ENCODE data around the gene CAMK2D. TPM values are rescaled to one million over a fixed set of nuclear protein-coding genes. Genes with fewer than 3 reads are reported as not detected.

CAMK2D gene
- total RNA-seq, 1 donor from 2014 or later = 64.8 TPM

DNA sequence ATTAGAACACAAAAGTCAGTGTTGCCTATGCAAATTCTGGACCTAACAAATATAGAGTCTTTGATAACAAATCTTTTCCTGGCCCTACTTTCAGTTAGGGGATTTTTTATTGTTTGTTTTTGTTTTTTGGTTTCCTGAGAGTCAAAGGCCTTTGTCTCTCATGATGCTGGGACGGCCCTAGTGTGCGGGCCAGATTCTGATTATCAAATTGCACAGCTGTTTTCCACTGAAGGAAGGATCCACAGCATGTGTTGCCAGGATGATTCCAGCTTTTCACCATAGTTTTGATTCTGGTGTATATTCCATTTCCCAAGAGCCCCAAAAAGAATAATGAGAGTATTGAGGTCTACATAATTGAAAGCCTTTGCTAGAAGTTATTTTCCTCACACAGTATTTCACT lies 248.2 kb downstream of the CAMK2D start:
- DNase-seq = peak; percentile 2

DNA sequence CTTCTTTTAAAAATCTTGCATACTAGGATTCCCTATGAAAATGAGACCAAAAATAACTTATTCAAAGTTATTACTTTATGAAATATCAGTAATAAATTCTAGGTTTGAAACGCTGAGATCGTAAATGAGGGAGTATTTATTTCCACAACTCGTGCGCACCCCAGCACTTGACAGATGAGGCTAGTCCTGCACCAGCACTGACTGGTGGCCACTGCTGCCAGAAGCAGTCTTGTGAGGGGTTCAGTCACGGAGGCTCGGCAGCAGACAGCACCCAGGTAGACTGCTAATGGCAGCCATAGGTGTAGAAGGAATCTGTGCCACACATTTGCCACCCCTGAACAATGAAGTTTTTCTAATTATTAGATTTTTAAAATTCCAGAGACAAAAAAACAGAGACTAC lies 248.7 kb downstream of the CAMK2D start:
- DNase-seq = no peak

DNA sequence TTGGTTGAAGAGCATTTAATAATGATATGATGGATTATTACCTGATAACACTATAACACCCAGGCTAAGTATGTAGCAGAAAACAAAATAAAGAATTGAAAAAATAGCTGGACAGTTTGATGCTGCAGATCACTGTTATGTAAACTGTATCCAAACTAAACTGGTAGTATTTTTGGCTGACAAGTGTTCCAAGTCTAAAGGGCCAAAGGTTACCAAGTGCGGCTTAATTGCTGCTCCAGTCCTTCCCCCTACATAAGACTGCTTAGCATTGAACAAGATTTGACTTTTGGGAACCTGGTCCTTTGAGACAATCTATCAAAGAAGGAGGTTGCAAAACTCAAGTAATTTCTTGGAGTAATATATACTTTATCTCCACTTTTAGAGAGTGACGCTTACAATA lies 249.6 kb downstream of the CAMK2D start:
- DNase-seq = no peak

- no peak for DNase-seq
Measured at GRCh38 chr4:113509851-113510250, 251.7 kb downstream of the CAMK2D start.

DNA sequence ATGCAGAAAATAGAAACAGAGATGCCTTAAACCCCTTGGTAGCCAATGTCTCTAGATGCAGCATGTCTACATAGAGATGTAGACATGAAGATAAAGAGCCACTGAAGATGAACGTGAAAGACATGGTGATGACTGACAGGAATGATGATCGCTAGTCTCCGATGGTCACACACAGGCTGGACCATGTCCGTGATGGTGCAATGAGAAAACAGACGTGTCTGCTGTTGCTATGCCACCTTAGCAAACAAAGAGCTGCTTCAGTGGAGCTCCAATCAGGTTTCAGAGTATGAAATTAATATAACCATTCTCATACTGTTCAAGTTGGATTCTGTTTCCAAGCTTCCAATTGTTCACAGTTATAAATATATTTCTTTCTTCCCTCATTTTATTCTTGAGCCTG lies 256.5 kb downstream of the CAMK2D start:
- DNase-seq = no peak

GRCh38 chr4:113504422-113504821 lies 257.1 kb downstream of the CAMK2D start:
- no peak for DNase-seq

DNA sequence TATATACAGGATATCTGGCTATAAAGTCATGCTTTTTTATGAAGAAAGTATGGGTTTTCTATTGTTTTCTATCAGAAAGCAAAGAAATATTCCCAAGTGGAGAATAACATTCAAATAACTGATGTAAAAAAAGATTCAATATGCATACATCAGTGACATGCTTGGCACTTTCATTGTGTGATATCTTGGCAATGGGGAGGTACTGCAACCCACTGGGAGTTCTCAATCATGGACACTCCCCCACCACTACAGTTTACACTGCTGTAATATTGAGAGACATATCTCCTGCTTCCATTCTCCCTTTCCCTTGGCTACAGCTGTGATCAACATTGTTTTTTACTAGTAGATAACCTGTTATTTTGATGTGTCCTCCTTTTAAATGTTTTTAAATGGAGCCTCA lies 257.8 kb downstream of the CAMK2D start:
- no peak for DNase-seq

DNA sequence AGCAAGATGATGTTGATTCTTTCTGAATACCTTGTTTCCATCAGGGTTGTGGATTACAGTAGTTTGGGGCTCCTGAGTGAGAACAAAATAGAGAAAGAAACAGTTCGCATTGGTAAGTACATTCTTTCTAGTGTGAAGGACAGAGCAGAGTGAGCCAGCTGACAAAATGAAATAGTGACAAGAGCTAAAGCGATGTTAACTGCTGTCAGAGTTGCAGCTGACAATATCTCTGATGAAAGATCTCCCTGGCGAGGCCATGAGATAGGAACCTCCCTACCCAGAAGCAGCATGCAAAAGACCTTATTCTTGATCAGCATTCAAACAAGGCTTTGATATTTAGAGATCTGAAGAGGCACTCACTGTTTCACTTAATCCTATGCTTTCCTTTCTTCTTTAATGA lies 258.6 kb downstream of the CAMK2D start:
- no peak for DNase-seq

- no peak for DNase-seq
Measured at GRCh38 chr4:113502476-113502875, 259.1 kb downstream of the CAMK2D start.

GRCh38 chr4:113500424-113500823 lies 261.1 kb downstream of the CAMK2D start:
- DNase-seq = no peak

DNA sequence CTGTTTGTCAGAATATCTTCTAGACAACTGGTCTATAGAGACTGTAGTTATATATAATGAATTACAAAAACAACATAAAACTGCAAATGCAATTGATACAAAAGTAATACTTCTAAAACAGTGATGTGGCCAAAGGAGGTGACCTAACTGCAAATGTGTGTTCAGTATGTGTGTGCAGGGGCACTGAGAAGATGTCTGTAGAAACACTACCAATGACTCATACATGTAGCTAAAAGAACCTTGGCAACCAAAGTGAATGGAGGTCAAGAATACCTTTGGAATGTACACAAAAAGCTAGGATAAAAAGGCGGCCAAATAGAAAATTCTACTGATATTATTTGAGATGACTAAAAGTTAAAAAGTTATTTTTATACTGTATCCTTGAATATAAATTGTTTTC lies 261.8 kb downstream of the CAMK2D start:
- DNase-seq = peak; percentile 1

DNA sequence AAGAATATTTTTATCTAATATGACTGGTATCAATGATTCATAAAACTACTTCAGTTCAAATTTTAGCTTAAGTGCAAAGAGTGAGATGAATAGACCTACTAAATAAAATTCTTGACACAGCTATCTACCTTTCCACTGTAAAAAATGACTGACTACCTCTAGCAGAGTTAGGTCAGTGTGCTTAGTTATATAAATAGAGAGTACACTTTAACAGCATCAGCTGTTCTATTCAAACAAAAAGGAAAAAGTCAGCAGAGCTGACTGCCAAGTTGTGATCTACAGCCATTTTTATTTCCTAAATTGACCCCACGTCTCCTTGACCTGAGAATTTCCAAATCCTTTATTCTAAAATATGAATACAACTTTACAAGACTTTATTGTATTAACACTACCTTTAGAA lies 262.4 kb downstream of the CAMK2D start:
- no peak for DNase-seq

DNA sequence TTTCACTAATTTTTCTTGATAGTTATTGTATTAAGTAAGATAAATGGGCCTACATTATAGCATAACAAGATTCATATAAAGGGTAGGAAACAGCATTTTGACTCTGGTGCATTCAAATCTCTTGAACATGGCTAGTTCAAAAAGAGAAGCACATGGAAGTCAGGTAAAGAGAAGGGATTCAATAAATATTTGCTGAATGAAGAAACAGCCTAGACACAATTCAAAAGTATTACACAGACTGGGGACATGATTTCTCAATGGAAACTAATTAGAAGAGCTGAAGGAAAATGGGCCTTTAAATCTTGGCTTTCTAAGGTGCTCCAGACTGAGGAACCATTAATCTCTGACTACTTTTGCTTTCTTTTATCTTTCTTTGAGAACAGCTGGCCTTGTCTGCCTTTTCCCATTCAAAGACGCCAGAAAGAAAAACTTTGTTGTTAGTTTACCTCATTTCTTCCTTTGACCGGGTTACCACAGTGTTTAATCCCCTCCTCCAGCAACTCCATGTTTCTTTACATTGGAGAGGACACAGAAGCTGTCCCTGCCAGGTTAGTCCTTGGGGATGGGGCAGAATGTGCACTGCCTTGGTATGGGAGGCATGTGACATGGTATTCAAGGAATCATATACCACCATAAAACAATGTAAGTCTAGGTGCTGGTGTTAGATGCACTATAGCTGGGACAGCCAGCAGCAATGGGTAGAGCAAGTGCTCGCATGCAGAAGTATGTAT lies 264.2 kb downstream of the CAMK2D start:
- DNase-seq = no peak

DNA sequence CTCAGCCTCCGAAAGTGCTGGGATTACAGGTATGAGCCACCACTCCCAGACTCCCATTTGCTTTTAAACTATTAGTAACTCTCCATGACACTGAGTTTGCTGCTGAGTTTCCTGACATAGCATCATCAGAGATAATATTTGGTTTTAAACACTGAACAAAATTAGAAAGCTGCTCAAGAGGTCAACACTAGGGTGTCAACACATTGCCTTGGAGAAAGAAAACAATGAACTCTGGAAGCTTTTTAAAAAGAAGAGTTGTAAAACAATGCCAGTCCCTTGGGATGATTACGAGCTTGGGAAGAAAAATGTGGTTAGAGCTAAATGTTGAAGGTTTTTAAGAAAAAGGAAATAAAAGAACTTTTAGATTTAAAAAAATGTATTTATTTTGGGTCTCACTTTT lies 264.8 kb downstream of the CAMK2D start:
- no peak for DNase-seq

DNA sequence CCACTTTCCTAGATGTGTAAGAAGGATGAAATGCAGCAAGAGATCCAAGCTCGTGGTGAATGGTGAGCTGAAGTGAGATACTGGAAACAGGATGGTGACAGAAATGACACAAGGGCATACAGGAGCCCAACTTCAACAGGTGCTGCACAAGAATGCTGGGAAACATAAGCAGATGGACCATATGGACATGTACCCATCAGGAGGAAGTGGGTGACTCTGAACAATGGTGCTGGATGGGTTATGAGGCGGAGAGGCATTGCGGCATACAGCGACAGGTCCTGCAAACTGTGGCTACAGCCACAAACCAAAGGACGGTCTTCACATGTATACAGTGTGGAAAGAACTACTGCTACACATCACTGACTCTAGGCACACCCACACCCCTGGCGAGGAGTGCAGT lies 265.7 kb downstream of the CAMK2D start:
- DNase-seq = no peak

DNA sequence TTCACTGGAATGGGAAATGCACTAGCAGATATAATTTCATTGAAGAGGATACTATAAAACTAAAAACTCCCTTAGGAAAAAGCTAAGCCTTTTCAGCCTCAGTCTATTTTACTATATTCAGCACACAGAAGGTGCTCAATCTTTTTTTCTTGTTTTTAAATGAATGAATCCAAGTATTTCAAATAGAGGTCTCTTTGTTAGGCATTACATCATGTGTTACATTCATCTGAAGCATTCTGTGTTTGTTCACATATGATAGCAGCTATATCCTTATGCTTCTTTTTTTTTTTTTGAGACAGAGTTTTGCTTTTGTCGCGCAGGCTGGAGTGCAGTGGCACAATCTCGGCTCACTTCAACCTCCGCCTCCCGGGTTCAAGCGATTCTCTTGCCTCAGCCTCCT lies 278.4 kb downstream of the CAMK2D start:
- DNase-seq = no peak

- no peak for DNase-seq
Measured at GRCh38 chr4:113482325-113482724, 279.2 kb downstream of the CAMK2D start.

DNA sequence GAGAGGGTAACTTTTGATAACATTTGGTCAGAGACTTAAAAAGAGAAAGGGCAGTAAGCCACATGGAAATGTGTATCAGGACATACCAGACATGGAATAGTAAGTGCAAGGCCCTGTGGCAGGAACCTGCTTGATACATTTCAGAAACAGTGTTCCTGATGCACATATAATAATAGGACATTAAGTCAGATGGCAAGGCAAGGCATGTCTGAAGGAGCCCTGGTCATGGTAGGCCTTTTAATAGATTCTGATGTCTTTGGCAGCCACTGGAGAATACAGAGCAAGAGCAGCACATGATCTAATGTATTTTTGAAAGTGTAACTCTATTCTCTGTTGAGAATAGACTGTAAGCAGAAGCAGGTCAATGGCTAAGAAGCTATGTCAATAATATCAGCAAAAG lies 279.7 kb downstream of the CAMK2D start:
- no peak for DNase-seq

GRCh38 chr4:113480109-113480508 lies 281.4 kb downstream of the CAMK2D start:
- no peak for DNase-seq

DNA sequence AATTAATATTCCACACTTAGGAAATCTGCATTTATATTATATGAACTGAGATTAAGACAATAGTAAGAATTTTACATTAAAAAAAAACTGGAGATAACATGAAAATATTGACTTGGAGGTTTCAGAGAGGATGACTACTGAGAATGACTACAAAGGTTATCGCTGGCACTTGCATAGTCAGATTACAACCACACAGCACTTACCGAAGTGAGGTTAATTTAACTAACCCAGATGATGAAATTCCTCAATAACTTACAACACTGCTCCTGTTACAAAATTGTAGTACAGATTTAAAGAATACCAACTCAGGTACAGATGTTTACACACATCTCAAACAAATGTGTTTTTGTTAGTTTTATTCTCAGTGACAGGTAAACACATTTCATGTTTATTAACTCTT lies 283.5 kb downstream of the CAMK2D start:
- no peak for DNase-seq

GRCh38 chr4:113476800-113477199 lies 284.7 kb downstream of the CAMK2D start:
- DNase-seq = peak; percentile 1

DNA sequence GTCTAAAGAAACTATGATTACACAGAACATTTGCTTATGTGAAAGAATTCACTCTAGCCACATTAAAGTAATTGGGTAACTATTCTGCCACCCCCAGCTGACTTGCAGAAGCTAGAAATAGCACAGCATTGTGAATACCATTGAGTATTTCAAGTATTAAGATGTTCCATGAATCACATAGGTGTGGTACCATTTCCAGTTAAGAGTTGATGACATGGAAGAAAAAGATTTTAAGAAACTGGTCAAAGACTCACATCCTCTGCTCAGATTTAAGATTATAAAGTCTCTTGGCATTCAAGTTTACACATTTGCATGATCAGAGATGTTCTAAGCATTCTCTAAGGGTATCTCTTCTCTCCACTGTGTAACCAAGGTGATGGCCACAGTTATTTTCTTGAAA lies 287.5 kb downstream of the CAMK2D start:
- DNase-seq = no peak

DNA sequence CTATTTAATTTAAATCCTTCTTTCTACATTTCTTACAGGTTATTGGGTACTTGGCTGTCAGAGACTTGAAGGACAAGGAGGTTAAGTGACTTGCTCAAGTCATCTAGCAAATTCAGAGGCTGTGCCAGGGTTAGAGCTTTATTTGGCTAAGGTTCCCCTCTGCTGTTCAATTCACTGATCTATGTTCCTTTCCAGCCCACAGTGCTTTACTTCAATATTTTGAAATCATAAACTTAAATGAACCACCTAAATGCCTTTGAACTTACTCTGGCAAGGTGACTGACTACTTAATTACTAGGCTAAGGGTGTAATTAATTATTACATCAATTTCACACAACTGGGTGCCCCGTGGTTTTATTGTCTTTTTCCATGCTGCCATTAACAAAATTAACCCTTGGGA lies 288.7 kb downstream of the CAMK2D start:
- no peak for DNase-seq

DNA sequence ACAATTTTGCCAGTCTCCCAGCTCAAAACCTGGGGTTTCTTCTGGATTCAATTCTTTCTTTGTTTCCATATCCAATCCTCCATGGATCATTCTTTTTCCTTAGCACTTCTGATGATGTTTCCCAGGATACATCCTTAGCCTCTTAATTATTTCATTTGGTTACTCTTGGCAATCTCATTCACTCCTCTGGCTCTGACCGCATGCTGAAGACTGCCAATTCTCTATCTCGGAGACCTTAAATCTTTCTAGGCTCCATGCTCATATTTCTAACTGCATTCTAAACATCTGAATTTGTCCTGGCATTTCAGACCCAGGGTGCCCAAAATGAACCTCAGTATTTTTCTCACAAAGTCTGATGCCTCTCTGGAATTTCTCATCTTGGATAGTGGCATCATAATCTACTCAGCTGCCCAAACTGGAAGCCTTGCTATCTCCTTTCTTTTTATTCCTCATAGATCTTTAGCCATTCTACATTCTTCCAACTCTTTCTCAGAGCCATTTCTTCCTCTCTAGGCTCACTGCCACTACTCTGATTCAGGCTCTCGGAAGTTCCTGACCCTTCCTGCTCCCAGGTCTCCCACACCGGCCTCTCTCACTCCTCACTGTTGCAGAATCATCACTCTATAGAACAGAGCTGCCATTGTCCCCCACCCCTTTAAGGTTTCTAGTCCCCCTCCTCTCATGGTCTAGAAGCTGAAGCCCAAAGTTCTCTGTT lies 290.2 kb downstream of the CAMK2D start:
- DNase-seq = no peak

DNA sequence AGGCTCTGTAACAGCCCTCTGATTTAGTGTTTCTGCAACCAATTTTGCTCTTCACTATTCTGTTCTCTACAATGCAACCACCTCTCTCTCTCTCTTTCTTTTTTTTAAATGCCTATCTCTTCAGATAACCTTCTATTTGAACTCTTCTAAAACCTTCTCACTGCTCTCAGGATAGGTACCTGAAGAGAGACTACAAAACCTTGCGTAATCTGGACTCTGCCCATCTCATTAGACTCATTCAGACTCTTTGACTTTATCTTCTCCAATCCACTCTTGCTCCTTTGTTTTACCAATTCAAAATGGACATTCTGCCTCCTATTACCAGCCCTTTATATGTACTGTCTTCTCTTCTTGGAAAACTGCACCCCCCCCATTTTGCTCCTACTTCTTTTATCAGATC lies 291.6 kb downstream of the CAMK2D start:
- no peak for DNase-seq
